ENCODE results near the gene EVI2B.
"Not testable (repeated sequence)": the region's sequence is repeated elsewhere in the genome, so short reads cannot be mapped to it uniquely, and the experiment has no call there.

The EVI2B gene

DNA sequence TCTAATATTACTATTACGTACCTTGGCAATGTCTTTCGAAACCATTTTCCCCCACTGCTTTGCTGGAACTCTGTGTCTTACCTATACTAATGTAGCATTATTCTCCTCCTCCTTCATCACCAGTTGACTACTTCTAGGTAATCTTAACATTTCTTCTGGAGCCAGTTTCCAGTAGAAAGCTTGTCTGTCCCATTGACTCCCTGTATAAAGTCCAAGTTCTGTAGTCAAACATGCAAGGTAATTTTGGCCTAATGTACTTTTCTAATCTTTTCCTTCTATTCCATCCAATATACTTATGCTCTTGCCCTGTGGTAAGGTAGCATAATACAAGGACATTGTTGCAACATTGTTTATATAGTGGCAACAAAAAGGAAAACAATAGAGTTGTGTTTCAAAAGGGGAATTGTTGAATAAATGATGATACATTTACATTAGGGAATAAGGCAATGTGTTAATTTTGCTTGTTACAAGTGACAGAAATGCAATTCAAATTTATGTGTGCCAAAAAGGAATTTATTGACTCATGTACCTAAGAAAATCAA is 44.7 kb downstream of the EVI2B start:
- no peak for DNase-seq

DNA sequence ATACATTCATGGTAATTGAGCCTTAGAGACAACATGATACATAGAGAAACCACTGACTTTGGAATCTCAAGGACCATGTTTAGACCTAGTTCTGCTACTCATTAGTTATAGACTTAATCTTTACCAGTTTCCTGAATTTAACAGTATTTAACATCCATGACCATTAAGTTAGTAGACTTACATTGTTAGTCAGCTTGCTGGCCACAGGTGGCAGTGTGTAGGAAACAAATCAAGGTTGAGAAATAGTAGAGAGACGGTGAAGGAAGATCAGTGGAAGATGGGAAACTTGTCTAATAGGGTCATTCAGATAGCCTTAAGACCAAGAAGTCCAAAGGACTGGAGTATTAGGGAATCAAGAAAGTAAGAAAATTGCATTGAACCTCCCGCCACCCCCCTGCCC is 47.8 kb downstream of the EVI2B start:
- DNase-seq, result peak in 2 of 3 donors; percentile 12 to 15

DNA sequence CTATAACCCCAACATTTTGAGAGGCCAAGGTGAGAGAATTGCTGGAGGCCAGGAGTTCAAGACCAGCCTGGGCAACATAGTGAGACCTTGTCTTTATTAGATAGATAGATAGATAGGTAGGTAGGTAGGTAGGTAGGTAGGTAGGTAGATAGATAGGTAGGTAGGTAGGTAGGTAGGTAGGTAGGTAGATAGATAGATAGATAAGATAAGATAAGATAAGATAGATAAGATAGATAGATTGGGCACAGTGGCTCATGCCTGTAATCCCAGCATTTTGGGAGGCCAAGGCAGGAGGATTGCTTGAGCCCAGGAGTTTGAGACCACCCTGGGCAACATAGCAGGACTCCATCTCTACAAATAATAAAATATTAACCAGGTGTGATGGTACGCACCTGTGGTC is 50.9 kb downstream of the EVI2B start:
- DNase-seq, result not testable (repeated sequence)

DNA sequence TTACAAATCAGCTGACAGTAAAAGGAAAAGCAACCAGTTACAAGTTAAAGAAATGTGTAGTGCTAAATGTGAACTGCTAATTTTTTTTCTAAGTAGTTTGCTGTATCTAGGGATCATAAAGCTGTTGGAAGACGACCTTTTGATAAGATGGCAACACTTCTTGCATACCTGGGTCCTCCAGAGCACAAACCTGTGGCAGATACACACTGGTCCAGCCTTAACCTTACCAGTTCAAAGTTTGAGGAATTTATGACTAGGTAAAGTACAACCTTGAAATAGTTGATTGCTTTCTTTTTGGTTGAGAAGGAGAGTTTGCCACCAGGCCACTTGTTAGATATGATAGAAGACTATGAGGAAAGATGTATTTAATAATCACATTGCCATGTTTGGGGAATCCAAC is 52.3 kb downstream of the EVI2B start:
- no peak for DNase-seq

DNA sequence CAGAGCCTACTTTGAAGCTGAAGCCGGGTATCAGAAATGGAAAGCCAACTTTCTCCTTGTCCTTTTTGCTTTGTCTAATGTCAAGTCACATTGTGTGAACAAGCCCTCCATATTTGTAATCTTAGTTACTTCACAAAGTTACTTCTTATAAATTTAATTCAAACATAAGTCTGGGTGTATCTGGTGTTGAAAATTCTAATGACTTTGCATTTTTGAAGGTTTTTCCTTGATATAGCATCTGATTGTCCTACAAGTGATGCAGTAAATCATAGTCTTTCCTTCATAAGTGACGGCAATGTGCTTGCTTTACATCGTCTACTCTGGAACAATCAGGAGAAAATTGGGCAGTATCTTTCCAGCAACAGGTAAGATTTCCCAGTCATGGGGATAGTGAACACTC is 53.7 kb downstream of the EVI2B start:
- DNase-seq, result no peak

DNA sequence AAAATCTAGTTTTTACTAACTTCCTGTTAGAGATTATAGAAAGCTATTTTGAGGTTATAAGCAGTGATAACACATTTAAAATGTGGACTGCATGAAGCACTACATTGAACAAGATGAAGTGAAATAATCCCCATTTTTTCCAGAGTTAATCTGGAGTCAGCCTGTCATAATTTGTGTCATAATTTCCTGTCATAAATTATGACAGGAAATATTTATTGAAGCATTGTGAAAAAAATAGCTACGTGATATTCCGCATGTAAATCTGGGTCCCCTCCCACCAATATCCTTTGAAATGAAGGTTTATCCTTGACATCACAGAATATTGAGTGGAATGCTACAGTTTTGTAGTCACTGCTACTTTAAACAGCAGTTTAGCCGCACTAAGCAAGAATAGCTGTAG is 56.9 kb downstream of the EVI2B start:
- DNase-seq, result no peak

DNA sequence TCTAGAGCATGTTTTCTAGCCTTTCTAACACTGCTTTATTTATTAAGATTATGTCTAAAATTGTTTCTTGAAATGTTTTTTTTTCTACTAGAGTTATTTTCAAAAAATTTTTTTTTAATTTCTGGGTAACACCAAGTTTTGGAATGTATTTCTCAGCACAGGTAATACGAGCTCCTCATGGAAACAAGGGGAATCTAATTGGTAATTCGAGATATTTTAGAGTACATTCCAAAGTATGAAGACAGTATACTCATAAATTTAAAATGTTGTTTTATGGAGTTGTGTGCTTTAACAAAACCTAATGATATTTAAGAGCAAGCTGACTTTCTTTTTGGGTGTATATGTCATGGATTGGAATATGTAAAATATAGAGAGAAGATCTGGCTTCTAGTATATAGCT is 59.2 kb downstream of the EVI2B start:
- no peak for DNase-seq

Measured in suppressor macrophage treated with lipopolysaccharide for 1 hour (primary cell).